GM13977 (cell line): ENCODE data around the gene RNF207.

Experiments used
- DNase-seq: peaks from one replicate; pipeline ENCODE4 v3.0.0; 2012; ENCODE audit warnings: low spot score
- in situ Hi-C: fragments of 300-500 bp; cut with MboI; formaldehyde crosslinking; loops from one replicate; pipeline ENCODE4 v1.12.0; 2022; ENCODE audit warnings: low sequenced_read_pairs, low pct_unique_long_range_greater_than_20kb, mixed read lengths, inconsistent platforms; ENCODE audit not compliant: unreplicated experiment
- TF ChIP-seq, protein P1 (sequence below): IDR thresholded peaks from 2 replicates; pipeline ENCODE4 v1.5.1; 2012; ENCODE audit warnings: mild to moderate bottlenecking, control low read depth; ENCODE audit not compliant: insufficient read depth; ENCODE audit errors: extremely low read depth, missing control alignments

Gene RNF207

GRCh38 chr1:6220236-6220635 is 14.3 kb downstream of the RNF207 start:
- DNase-seq, result no peak
- in situ Hi-C loops, result no loop called here
- TF ChIP-seq, protein P1, sequence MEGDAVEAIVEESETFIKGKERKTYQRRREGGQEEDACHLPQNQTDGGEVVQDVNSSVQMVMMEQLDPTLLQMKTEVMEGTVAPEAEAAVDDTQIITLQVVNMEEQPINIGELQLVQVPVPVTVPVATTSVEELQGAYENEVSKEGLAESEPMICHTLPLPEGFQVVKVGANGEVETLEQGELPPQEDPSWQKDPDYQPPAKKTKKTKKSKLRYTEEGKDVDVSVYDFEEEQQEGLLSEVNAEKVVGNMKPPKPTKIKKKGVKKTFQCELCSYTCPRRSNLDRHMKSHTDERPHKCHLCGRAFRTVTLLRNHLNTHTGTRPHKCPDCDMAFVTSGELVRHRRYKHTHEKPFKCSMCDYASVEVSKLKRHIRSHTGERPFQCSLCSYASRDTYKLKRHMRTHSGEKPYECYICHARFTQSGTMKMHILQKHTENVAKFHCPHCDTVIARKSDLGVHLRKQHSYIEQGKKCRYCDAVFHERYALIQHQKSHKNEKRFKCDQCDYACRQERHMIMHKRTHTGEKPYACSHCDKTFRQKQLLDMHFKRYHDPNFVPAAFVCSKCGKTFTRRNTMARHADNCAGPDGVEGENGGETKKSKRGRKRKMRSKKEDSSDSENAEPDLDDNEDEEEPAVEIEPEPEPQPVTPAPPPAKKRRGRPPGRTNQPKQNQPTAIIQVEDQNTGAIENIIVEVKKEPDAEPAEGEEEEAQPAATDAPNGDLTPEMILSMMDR, result no peak

DNA sequence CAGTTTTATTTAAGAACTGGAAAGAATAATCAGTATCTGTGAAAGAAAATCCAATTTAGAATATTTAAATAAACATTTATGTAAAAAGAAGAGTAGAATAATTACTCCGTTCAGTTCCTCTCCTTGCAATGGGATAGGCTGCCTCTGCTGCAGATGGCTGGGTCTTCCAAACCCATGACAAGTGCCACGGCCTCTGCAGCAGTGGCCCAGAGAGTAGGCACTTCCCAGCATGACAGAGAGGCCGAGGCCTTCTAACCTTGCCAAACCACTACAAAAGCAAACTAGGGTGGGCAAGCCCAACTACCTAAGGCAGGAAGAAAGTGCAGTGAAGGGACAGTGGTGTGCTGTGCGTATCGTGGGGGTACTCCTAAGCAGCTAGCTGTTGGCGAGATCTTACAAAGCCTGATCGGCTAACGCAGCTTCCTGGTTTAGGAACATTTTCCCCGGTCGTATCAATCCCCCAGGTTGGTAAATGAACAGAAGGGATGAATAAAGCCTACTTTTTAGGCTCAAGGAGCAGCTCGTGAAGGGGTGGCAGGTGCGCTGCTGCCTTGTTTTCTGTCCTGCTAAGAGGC is 15.4 kb downstream of the RNF207 start:
- TF ChIP-seq, protein P1, result no peak
- no peak for DNase-seq
- in situ Hi-C loops, result no loop called here

DNA sequence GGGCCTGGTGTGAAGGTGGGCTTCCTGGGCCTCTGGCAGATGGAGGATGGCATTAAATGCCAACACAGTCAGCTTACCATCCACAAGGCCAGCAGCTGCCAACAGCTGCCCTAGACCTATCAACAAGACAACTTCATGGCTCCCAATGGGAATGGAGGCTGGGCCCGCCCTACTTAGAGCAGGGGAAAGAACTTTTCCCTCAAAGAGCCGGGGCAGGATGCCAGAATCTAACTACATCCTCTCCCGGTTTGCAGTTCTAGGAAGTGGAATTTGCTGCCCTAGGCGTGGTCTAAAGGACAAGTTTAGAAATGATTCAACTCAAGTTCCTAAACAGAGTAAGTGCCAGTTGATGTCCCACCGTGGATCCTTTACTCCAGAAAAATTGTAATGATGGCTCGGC is 16.7 kb downstream of the RNF207 start:
- DNase-seq, result no peak
- in situ Hi-C loops, result no loop called here
- TF ChIP-seq, protein P1, result no peak

DNA sequence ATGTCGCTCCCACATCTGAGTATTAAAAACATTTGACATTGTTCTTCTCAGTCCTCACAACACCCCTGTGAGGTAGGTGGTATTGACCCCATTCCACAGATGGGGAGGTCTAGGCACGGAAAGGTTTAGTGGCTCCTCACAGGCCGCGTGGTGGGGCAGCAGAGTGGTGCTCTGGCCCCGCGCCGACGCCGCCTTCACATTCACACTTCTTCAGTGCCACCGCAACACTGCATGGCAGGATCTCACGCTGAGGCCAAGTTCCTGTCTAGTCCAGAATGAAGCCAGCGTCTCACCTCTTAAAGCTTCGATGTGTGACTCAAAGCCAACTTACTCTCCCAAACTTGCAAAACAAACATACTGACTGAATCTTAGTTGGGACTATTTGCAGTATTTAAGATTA is 17.7 kb downstream of the RNF207 start:
- TF ChIP-seq, protein P1, result no peak
- no peak for DNase-seq
- in situ Hi-C loops, result no loop called here

DNA sequence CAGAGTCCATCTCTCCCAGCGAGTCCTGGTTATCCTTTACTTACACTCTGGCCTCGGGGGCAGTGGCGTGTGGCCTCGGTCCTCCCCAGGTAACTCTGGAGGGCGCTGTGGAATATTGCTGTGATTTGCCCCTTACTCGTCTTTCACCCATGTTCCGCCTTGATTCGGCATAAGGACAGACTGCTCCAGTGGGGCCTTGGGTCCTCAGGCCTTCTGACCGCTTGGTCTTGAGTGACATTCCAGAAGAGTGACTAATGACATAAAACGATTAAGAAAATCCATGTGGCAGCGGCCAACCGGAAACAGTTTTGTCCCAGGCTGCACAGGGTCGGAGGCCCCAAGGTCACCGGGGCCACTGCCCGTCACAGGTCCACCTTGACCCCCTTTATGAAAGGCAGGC is 18.8 kb downstream of the RNF207 start:
- TF ChIP-seq, protein P1, result no peak
- in situ Hi-C loops, result no loop called here
- DNase-seq, result no peak

- no peak for DNase-seq
- TF ChIP-seq, protein P1, result no peak
- in situ Hi-C loops, result no loop called here
Measured at GRCh38 chr1:6225651-6226050, 19.7 kb downstream of the RNF207 start.

DNA sequence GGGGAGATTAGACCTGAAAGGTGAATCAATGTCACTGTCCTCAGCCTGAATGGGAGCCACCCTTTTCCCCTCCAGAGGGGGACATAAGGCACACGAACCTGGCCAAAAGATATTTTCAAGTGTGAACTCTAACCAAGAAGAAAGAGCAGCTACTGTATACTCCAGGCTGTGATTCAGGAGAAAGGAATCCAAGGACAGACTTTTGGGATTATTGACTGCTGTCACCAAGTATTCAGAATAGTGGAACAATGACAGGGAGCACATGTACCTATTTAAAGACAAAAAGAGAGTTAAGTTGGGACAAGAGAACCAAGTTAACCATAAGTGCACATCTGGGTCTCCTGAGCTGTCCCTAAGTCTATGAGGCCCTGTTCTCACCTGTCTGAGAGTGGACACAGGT is 27.5 kb downstream of the RNF207 start:
- DNase-seq, result no peak
- TF ChIP-seq, protein P1, result no peak
- in situ Hi-C loops, result no loop called here
